Osteoblast (primary cell): ENCODE results near the gene ADAMTSL2. TPM values are rescaled to one million over a fixed set of nuclear protein-coding genes. Genes with fewer than 3 reads are reported as not detected.
A peak's percentile ranks its signal among the peaks of the same experiment; 100 is the strongest.

Experiments used
- DNase-seq: peaks from one replicate; pipeline ENCODE4 v3.0.0; 2011; ENCODE audit warnings: low spot score, mixed read lengths; ENCODE audit not compliant: insufficient read length; ENCODE audit errors: missing footprints
- H2AFZ ChIP-seq: 2 replicates; pipeline ENCODE4 v1.6.0; 2011; ENCODE audit warnings: mild to moderate bottlenecking, low read length
- H3K27ac ChIP-seq: 2 replicates; pipeline ENCODE4 v1.5.1; 2011; ENCODE audit warnings: mild to moderate bottlenecking, low read depth, low read length, moderate library complexity
- H3K27me3 ChIP-seq: 2 replicates; pipeline ENCODE4 v1.6.0; 2012; ENCODE audit warnings: mild to moderate bottlenecking, control low read depth, inconsistent platforms, low read length, moderate library complexity; ENCODE audit not compliant: insufficient read depth
- H3K36me3 ChIP-seq: 2 replicates; pipeline ENCODE4 v1.5.1; 2011; ENCODE audit warnings: mild to moderate bottlenecking, low read length, control low read depth, moderate library complexity; ENCODE audit not compliant: insufficient read depth
- H3K4me1 ChIP-seq: 2 replicates; pipeline ENCODE4 v1.5.1; 2011; ENCODE audit warnings: mild to moderate bottlenecking, low read length, control low read depth, moderate library complexity; ENCODE audit not compliant: insufficient read depth
- H3K4me2 ChIP-seq: 2 replicates; pipeline ENCODE4 v1.6.0; 2011; ENCODE audit warnings: mild to moderate bottlenecking, low read length; ENCODE audit not compliant: insufficient read depth
- H3K4me3 ChIP-seq: fragments of 200-600 bp; sonication (generic); 3 replicates; pipeline ENCODE4 v1.5.1; 2012; ENCODE audit warnings: mild to moderate bottlenecking, low read length, inconsistent platforms; ENCODE audit not compliant: insufficient read depth
- H3K79me2 ChIP-seq: 2 replicates; pipeline ENCODE4 v1.6.0; 2012; ENCODE audit warnings: mild to moderate bottlenecking, low read length, control low read depth, inconsistent platforms; ENCODE audit not compliant: insufficient read depth
- H3K9me3 ChIP-seq: 2 replicates; pipeline ENCODE4 v1.5.1; 2011; ENCODE audit warnings: low read depth, low read length, control low read depth
- H4K20me1 ChIP-seq: 2 replicates; pipeline ENCODE4 v1.6.0; 2012; ENCODE audit warnings: mild to moderate bottlenecking, low read length, control low read depth; ENCODE audit not compliant: insufficient read depth
- CTCF ChIP-seq: IDR thresholded peaks from 2 replicates; pipeline ENCODE4 v1.5.1; 2011; ENCODE audit warnings: mild to moderate bottlenecking, low read depth, low read length, moderate library complexity; ENCODE audit errors: extremely low read depth
- total RNA-seq: library from RNA; depleted of rRNA; stranded (reverse); fragments of >200 nt; gene quantifications from 2 replicates; pipeline ENCODE4 v1.2.3, GENCODE V29; 2012

Gene ADAMTSL2
- total RNA-seq, 1 donor = under 0.01 TPM

GRCh38 chr9:133509179-133510083 is 25.1 kb upstream of the ADAMTSL2 start:
- no peak for TF ChIP-seq CTCF
- peaks cover 35% of the 10 kb centered on the region for H3K4me1 ChIP-seq
- DNase-seq = peak; percentile 90
- peak overlapping the region; percentile 42 for H3K4me2 ChIP-seq
- no peaks in the 10 kb centered on the region for H4K20me1 ChIP-seq
- no peaks in the 10 kb centered on the region for H3K79me2 ChIP-seq
- H3K9me3 ChIP-seq = no peaks in the 10 kb centered on the region
- peak overlapping the region; percentile 11 for H3K4me3 ChIP-seq
- no peak overlapping the region for H3K27ac ChIP-seq
- H3K36me3 ChIP-seq = no peaks in the 10 kb centered on the region
- peak overlapping the region; percentile 50 for H2AFZ ChIP-seq
- peaks cover 6% of the 10 kb centered on the region for H3K27me3 ChIP-seq

- Histone ChIP-seq H3K27ac (no peak overlapping the region), H3K4me3 (no peak overlapping the region), H3K79me2 (no peaks in the 10 kb centered on the region), H3K27me3 (peaks cover 9% of the 10 kb centered on the region), H3K4me2 (no peak overlapping the region), H2AFZ (no peak overlapping the region), H3K9me3 (no peaks in the 10 kb centered on the region), H4K20me1 (no peaks in the 10 kb centered on the region), H3K36me3 (no peaks in the 10 kb centered on the region), H3K4me1 (peaks cover 24% of the 10 kb centered on the region)
- TF ChIP-seq CTCF = no peak
- DNase-seq = peak; percentile 13
Observed at GRCh38 chr9:133510926-133511505, 23.5 kb upstream of the ADAMTSL2 start.

DNA sequence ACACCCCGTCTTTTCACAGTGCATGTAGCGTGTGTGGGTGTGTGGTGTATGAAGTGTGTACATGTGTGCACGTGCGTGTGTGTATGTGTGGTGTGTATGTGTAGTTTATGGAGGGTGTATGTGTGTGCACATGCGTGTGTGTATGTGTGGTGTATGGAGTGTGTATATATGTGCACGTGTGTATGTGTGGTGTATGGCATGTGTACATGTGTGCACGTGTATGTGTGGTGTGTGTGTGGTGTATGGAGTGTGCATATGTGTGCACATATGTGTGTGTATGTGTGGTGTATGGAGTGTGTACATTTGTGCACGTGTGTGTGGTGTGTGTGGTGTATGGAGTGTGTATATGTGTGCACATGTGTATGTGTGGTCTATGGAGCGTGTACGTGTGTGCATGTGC is 22.9 kb upstream of the ADAMTSL2 start:
- peaks cover 22% of the 10 kb centered on the region for H3K4me1 ChIP-seq
- no peak overlapping the region for H3K4me3 ChIP-seq
- no peak for TF ChIP-seq CTCF
- H2AFZ ChIP-seq = no peak overlapping the region
- no peaks in the 10 kb centered on the region for H4K20me1 ChIP-seq
- H3K27me3 ChIP-seq = peaks cover 9% of the 10 kb centered on the region
- H3K4me2 ChIP-seq = no peak overlapping the region
- H3K36me3 ChIP-seq = no peaks in the 10 kb centered on the region
- no peak overlapping the region for H3K27ac ChIP-seq
- peak; percentile 30 for DNase-seq
- no peaks in the 10 kb centered on the region for H3K79me2 ChIP-seq
- no peaks in the 10 kb centered on the region for H3K9me3 ChIP-seq
